ENCODE data around the gene CASZ1.

The CASZ1 gene

DNA sequence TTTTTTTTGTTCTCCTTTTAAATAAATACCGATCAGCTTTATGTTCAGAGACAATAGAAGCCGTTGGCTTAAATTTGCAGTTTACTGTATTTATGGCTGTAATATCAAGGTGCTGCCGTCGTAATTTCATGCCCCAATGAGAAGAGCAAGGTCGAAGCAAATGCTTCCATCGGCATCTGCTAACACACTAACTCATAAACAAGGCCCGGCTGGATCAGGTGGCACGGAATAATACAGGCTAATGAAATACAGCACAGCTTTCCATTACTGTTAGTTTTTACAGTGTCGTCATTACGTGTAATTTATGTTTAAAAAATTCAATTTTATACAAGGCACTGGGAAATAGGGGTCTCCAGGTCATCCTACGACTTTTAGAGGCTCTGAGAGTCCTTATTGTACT lies 202.7 kb downstream of the CASZ1 start:
- no peak for DNase-seq

- no peak for DNase-seq
These were observed 204.1 kb downstream of the CASZ1 start for GRCh38 chr1:10592373-10592772.

DNA sequence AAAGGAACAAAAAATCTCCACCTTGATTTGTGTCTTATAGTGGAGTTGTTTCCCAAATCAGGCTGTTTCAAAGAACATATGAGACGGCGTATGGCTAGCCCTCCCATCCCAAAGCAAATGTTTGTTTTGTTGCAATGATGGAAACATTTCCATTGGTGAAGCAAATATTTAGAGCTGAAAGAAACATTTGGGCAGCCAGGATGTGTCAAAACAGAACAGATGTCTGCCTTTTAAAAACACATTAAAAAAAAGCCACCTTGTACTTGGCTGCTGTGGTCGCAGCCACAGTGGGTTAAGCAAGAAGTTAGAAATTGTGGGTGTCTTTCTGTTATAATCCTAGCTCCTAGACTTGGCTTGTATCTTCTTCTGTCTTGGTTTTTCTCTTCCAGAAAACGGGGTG lies 205.4 kb downstream of the CASZ1 start:
- DNase-seq, result no peak

GRCh38 chr1:10589074-10589473 lies 207.4 kb downstream of the CASZ1 start:
- no peak for DNase-seq

DNA sequence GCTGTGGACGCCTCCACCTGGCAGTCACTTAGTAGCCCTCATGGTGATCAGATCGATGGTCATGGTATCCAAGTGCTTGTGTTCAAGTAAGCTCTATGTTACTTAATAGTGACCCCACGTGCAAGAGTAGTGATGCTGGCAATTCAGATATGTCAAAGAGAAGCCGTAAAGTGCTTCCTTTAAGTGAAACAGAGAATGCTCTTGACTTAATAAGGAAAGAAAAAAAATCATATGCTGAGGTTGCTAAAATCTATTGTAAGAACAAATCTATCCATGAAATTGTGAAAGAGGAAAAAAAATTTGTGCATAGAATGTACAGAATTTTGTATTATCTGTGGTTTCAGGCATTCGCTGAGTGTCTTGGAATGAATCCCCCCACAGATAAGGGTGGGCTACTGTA lies 207.8 kb downstream of the CASZ1 start:
- no peak for DNase-seq

All from CD4-positive, alpha-beta T cell treated with Interleukin-12 subunit alpha and Interleukin-12 subunit beta, for 1 hour (primary cell).